Retinal pigment epithelial cell (primary cell): ENCODE measurements around the gene SCYL1.

Experiments used
- DNase-seq: peaks from one replicate; pipeline ENCODE4 v3.0.0-alpha.2; 2010; ENCODE audit warnings: low read depth
- H3K4me3 ChIP-seq: 2 replicates; pipeline ENCODE4 v1.5.1; 2011; ENCODE audit warnings: mild to moderate bottlenecking, low read length, control low read depth, moderate library complexity
- TF ChIP-seq, protein P1 (sequence below): conservative IDR thresholded peaks from 2 replicates; pipeline ENCODE4 v1.5.1; 2011; ENCODE audit warnings: low read depth, low read length, control low read depth, inconsistent platforms

SCYL1 gene

DNA sequence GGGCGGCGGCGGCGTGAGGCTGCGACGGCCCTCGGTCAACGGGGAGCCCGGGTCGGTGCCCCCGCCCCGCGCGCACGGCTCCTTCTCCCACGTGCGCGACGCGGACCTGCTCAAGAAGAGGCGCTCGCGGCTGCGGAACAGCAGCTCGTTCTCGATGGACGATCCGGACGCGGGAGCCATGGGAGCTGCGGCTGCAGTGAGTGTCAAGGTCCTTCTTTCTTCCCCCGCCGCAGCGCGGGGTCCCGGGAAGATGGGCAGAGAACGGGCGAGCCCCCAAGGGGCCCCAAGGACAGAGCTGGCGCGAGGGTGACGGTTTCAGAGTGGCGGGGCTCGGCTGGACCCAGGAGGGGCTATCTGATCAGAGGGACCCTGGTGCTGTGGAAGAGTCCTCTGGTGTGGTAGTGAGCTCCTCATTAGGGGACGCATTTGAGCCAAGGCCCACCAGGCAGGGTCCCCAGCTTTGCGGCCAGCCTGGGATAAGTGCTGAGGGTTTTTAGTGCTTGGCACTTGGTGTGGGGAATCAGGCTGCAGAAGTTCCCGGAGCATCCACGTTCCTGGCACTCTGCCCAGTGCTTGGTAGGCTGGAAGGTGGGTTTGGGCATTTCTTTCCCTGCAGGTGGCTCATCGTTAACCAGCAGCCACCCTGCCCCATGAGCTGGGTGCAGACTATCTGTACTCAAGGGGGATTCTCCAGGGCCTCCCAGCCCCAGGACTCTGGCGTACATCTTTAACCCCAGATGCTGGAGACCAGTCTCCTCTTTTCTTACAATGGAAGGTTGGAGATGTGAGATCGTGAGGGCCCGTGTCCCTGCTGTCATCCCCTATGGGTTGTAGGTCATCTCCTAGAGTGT lies 60.7 kb downstream of the SCYL1 start:
- TF ChIP-seq, protein P1, sequence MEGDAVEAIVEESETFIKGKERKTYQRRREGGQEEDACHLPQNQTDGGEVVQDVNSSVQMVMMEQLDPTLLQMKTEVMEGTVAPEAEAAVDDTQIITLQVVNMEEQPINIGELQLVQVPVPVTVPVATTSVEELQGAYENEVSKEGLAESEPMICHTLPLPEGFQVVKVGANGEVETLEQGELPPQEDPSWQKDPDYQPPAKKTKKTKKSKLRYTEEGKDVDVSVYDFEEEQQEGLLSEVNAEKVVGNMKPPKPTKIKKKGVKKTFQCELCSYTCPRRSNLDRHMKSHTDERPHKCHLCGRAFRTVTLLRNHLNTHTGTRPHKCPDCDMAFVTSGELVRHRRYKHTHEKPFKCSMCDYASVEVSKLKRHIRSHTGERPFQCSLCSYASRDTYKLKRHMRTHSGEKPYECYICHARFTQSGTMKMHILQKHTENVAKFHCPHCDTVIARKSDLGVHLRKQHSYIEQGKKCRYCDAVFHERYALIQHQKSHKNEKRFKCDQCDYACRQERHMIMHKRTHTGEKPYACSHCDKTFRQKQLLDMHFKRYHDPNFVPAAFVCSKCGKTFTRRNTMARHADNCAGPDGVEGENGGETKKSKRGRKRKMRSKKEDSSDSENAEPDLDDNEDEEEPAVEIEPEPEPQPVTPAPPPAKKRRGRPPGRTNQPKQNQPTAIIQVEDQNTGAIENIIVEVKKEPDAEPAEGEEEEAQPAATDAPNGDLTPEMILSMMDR: no peak

DNA sequence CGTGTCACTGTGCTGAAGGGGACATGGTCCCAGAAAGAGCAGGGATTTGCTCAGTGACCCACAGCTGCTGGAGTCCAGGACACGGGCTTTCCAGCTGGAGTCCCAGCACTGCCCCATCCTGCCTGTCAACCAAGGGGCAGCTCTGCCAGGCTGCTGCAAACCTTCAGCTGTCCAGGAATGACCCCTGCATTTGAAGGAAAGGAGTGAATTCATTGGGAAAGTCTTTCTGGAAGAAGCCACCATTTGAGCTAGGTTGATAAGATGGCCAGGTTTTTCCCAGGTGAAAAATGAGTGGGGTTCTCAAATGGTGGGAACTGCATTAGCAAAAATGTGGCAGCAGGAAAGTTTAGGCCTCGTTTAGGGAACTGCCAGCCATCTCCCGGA lies 61.4 kb downstream of the SCYL1 start:
- no peak overlapping the region for H3K4me3 ChIP-seq
- no peak for DNase-seq
- TF ChIP-seq, protein P1: no peak

More for the DNA sequence above, 60.7 kb downstream of the SCYL1 start:
- no peak overlapping the region for H3K4me3 ChIP-seq
- DNase-seq: no peak

DNA sequence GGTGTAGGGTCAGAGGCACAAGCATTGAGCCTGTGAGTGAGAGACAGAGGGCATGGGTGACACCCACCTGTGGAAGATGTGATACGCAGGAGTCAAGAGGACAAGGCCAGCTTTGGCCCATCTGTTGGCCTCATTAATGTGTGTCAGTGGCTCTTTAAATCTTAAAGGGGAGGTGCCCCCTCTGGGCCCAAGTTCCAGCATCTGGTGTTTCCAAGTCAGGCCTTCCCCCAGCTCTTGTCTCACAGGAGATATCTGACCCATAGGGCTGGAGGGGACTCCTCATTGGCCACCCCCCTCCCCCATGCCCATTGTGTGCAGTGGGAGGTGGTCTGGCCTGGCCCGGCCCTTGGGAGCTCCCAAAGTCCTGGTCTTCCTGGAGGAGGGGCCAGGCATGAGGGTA lies 61.8 kb downstream of the SCYL1 start:
- no peak overlapping the region for H3K4me3 ChIP-seq
- TF ChIP-seq, protein P1: no peak
- no peak for DNase-seq
